ENCODE measurements around the gene HOXD1.

The HOXD1 gene

GRCh38 chr2:176199902-176200301 is 11.4 kb downstream of the HOXD1 start:
- DNase-seq (ENCODE audit: low read depth), result no peak
- no peak for TF ChIP-seq CTCF (conservative IDR thresholded peaks at IDR 0.05; ENCODE audit: control insufficient read depth, insufficient read depth, low read depth, low read length)
- H3K4me3 ChIP-seq (ENCODE audit: control insufficient read depth, low read depth, low read length), result no peak overlapping the region

GRCh38 chr2:176200971-176201370 is 12.5 kb downstream of the HOXD1 start:
- no peak for TF ChIP-seq CTCF (conservative IDR thresholded peaks at IDR 0.05; ENCODE audit: control insufficient read depth, insufficient read depth, low read depth, low read length)
- DNase-seq (ENCODE audit: low read depth), result no peak

GRCh38 chr2:176202491-176202890 is 14.0 kb downstream of the HOXD1 start:
- no peak overlapping the region for H3K4me3 ChIP-seq (ENCODE audit: control insufficient read depth, low read depth, low read length)
- no peak for TF ChIP-seq CTCF (conservative IDR thresholded peaks at IDR 0.05; ENCODE audit: control insufficient read depth, insufficient read depth, low read depth, low read length)
- no peak for DNase-seq (ENCODE audit: low read depth)

More at GRCh38 chr2:176200971-176201370, 12.5 kb downstream of the HOXD1 start:
- H3K4me3 ChIP-seq (ENCODE audit: control insufficient read depth, low read depth, low read length), result no peak overlapping the region

- no peak for TF ChIP-seq CTCF (conservative IDR thresholded peaks at IDR 0.05; ENCODE audit: control insufficient read depth, insufficient read depth, low read depth, low read length)
- DNase-seq (ENCODE audit: low read depth), result no peak
- H3K4me3 ChIP-seq (ENCODE audit: control insufficient read depth, low read depth, low read length), result no peak overlapping the region
Observed at GRCh38 chr2:176205126-176205525, 16.7 kb downstream of the HOXD1 start.

GRCh38 chr2:176206136-176206535 is 17.7 kb downstream of the HOXD1 start:
- DNase-seq (ENCODE audit: low read depth), result peak; percentile 61
- TF ChIP-seq CTCF (conservative IDR thresholded peaks at IDR 0.05; ENCODE audit: control insufficient read depth, insufficient read depth, low read depth, low read length), result no peak

GRCh38 chr2:176206682-176207081 is 18.2 kb downstream of the HOXD1 start:
- no peak for TF ChIP-seq CTCF (conservative IDR thresholded peaks at IDR 0.05; ENCODE audit: control insufficient read depth, insufficient read depth, low read depth, low read length)
- no peak overlapping the region for H3K4me3 ChIP-seq (ENCODE audit: control insufficient read depth, low read depth, low read length)

More at GRCh38 chr2:176206136-176206535, 17.7 kb downstream of the HOXD1 start:
- no peak overlapping the region for H3K4me3 ChIP-seq (ENCODE audit: control insufficient read depth, low read depth, low read length)

GRCh38 chr2:176211110-176211509 is 22.6 kb downstream of the HOXD1 start:
- TF ChIP-seq CTCF (conservative IDR thresholded peaks at IDR 0.05; ENCODE audit: control insufficient read depth, insufficient read depth, low read depth, low read length), result no peak
- no peak for DNase-seq (ENCODE audit: low read depth)
- H3K4me3 ChIP-seq (ENCODE audit: control insufficient read depth, low read depth, low read length), result no peak overlapping the region

More at GRCh38 chr2:176206682-176207081, 18.2 kb downstream of the HOXD1 start:
- peak; percentile 63 for DNase-seq (ENCODE audit: low read depth)
